ENCODE results near the gene FABP7. TPM values are rescaled to one million over a fixed set of nuclear protein-coding genes. Genes with fewer than 3 reads are reported as not detected.

FABP7 gene
- total RNA-seq, 1 experiment from 2014 or later: 0.19 TPM

Other genes with a start within 250 kb of the FABP7 start
- 2.0 and 4.1 TPM in 2 replicates for gene PKIB, start 169.3 kb upstream of the FABP7 start, total RNA-seq (2014; rRNA removed; shearing (Covaris generic))
- 5.3 and 6.3 TPM in 2 replicates for gene SMPDL3A, start 9.5 kb downstream of the FABP7 start, total RNA-seq (2014; rRNA removed; shearing (Covaris generic))
- not detected in 2 replicates for gene CLVS2, start 216.5 kb downstream of the FABP7 start, total RNA-seq (2014; rRNA removed; shearing (Covaris generic))

Measured in A172 (cell line).